Stimulated activated CD4-positive, alpha-beta T cell treated with anti-CD3 and anti-CD28 coated beads, TNF-alpha, amount 100 ng/mL, for 4 hours (primary cell): ENCODE measurements around the gene ZSWIM6.

Source experiments
- DNase-seq, 3 experiments: peaks; one replicate each; pipeline ENCODE4 v3.0.0-alpha.2; 2020; ENCODE audit warnings: low read depth in 3 of 3

ZSWIM6 gene

DNA sequence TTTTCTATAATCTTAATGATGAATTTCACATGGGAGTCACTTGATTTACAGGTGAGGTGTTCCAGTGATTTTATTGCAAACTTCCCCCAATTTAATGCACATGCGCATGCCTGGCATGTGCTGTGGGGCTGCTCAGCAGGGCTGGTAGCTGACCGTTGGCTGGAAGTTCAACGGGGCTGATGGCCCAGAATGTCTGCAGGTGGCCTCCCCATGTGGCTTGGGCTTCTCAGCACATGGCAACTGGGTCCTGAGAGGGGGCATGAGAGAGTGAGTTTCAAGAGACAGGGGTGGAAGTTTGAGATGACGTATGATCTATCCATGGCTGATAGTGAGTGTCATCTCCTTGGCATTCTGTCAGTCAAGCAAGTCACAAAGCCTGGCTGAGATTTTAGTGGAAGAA, 259.8 kb downstream of the ZSWIM6 start:
- no peak for DNase-seq

DNA sequence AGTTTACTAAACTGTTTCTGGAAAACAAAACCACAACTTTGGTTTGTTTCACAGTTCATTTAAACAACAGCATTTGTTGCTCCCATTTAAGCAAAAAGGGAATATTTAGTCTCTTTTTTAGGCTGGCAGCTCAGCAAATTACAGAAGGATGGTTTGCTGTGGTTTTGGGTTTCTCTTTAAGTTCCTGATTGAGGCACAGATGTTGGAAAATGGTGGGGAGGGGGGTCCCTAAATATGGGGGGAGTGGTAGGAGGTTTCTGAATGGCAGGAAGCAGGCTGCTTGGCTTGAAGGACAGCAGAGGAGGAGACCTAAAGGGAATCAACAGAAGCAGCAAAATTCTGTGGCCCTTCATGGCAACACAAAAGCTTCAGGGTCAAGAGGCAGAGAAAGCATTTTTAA, 263.4 kb downstream of the ZSWIM6 start:
- DNase-seq: no peak
